WI38 (cell line): ENCODE results near the gene TPCN1.

Experiments used
- H3K4me3 ChIP-seq: 2 replicates; pipeline ENCODE4 v1.5.1; 2011; ENCODE audit warnings: low read depth, mild to moderate bottlenecking, control low read depth, low read length
- TF ChIP-seq, protein P1 (sequence below): IDR thresholded peaks from 2 replicates; pipeline ENCODE4 v1.5.1; 2012; ENCODE audit warnings: low read depth, mild to moderate bottlenecking, control low read depth, low read length

TPCN1 gene

DNA sequence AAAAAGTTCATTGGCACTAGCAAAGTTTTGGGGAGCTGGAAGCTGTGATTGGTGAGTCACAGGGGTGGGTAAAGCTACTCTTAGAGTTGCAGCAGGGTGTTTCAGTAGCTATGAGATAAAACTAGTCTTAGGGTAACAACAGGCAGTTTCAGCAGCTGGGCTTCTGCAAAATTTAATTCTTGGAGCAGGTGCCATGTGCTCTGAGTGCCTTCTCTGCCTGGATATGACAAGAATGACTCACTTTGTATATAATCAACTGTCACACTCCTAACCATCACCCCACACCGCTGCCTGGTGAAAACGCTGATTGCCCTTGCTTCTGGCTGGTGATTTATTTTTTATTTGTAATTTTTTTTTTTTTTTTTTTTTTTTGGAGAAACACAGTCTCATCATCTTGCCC lies 126.6 kb downstream of the TPCN1 start:
- no peak overlapping the region for H3K4me3 ChIP-seq
- TF ChIP-seq, protein P1, sequence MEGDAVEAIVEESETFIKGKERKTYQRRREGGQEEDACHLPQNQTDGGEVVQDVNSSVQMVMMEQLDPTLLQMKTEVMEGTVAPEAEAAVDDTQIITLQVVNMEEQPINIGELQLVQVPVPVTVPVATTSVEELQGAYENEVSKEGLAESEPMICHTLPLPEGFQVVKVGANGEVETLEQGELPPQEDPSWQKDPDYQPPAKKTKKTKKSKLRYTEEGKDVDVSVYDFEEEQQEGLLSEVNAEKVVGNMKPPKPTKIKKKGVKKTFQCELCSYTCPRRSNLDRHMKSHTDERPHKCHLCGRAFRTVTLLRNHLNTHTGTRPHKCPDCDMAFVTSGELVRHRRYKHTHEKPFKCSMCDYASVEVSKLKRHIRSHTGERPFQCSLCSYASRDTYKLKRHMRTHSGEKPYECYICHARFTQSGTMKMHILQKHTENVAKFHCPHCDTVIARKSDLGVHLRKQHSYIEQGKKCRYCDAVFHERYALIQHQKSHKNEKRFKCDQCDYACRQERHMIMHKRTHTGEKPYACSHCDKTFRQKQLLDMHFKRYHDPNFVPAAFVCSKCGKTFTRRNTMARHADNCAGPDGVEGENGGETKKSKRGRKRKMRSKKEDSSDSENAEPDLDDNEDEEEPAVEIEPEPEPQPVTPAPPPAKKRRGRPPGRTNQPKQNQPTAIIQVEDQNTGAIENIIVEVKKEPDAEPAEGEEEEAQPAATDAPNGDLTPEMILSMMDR: no peak
